CD4-positive, alpha-beta memory T cell (primary cell): ENCODE data around the gene MLXIP. TPM values are rescaled to one million over a fixed set of nuclear protein-coding genes. Genes with fewer than 3 reads are reported as not detected.

Experiments used
- CTCF ChIA-PET: fragments of 350-600 bp; sonication (Branson Sonifier 250); formaldehyde crosslinking; loops from one replicate; lab custom pipeline; 2021; ENCODE audit warnings: inconsistent platforms; ENCODE audit not compliant: partially characterized antibody; lab: Charles Lee
- POLR2A ChIA-PET: fragments of 350-600 bp; sonication (Branson Sonifier 250); formaldehyde crosslinking; loops from one replicate; lab custom pipeline; 2021; ENCODE audit not compliant: partially characterized antibody; lab: Charles Lee
- DNase-seq, 5 donors: peaks; one replicate each; pipeline versions ENCODE4 v3.0.0 to v3.0.0-alpha.2; 2020 to 2022; ENCODE audit warnings: mixed read lengths in 1 of 5
- H3K27ac ChIP-seq: one replicate; pipeline ENCODE4 v1.7.0; 2013; ENCODE audit warnings: low read depth, low read length
- H3K27me3 ChIP-seq: 2 replicates; pipeline ENCODE4 v1.7.0; 2013; ENCODE audit warnings: mild to moderate bottlenecking, low read length, moderate library complexity; ENCODE audit not compliant: insufficient read depth
- H3K36me3 ChIP-seq: 2 replicates; pipeline ENCODE4 v1.7.0; 2013; ENCODE audit warnings: mild to moderate bottlenecking, low read length, moderate library complexity; ENCODE audit not compliant: insufficient read depth
- H3K4me1 ChIP-seq: 2 replicates; pipeline ENCODE4 v1.7.0; 2013; ENCODE audit warnings: mild to moderate bottlenecking, low read length, moderate library complexity; ENCODE audit not compliant: insufficient read depth
- H3K4me3 ChIP-seq, 2 donors: one replicate each; pipeline ENCODE4 v1.7.0; 2013; ENCODE audit warnings: low read length in 2 of 2, mild to moderate bottlenecking in 1 of 2
- H3K9me3 ChIP-seq, 2 donors: one replicate each; pipeline ENCODE4 v1.7.0; 2013; ENCODE audit warnings: low read length in 2 of 2, control low read depth in 1 of 2; ENCODE audit not compliant: control insufficient read depth in 1 of 2
- H3K27ac Mint-ChIP-seq, 7 donors: one replicate each; pipeline ENCODE4 v1.8.0; 2020 to 2021; ENCODE audit warnings: mixed read lengths in 7 of 7, mild to moderate bottlenecking in 6 of 7, inconsistent platforms in 3 of 7, moderate library complexity in 3 of 7
- H3K27me3 Mint-ChIP-seq, 2 donors: one replicate each; pipeline ENCODE4 v1.8.0; 2020 to 2021; ENCODE audit warnings: mixed read lengths in 2 of 2
- H3K36me3 Mint-ChIP-seq, 2 donors: one replicate each; pipeline ENCODE4 v1.8.0; 2020 to 2021; ENCODE audit warnings: mixed read lengths in 2 of 2, inconsistent platforms in 1 of 2, mild to moderate bottlenecking in 1 of 2
- H3K4me1 Mint-ChIP-seq, 4 donors: one replicate each; pipeline ENCODE4 v1.8.0; 2020 to 2021; ENCODE audit warnings: mixed read lengths in 4 of 4, mild to moderate bottlenecking in 1 of 4
- H3K4me3 Mint-ChIP-seq, 8 donors: one replicate each; pipeline ENCODE4 v1.8.0; 2020 to 2021; ENCODE audit warnings: mixed read lengths in 8 of 8, mild to moderate bottlenecking in 7 of 8, moderate library complexity in 6 of 8, inconsistent platforms in 3 of 8
- H3K9me3 Mint-ChIP-seq, 8 donors: one replicate each; pipeline ENCODE4 v1.8.0; 2020 to 2021; ENCODE audit warnings: mixed read lengths in 8 of 8, mild to moderate bottlenecking in 5 of 8, inconsistent platforms in 3 of 8, moderate library complexity in 1 of 8
- intact Hi-C: fragments of 100-400 bp; cut with micrococcal nuclease; formaldehyde crosslinking; loops from one replicate; pipeline ENCODE4 v1.15.1; 2023
- polyA plus RNA-seq, 2 donors: library from polyadenylated mRNA; unstranded; fragments of 300-500 nt; fragmentation: Illumina TruSeq; gene quantifications; one replicate each; pipeline ENCODE4 v1.2.3, GENCODE V29; 2021
- total RNA-seq, 2 experiments: library from RNA; stranded (reverse); gene quantifications; one replicate each; pipeline ENCODE4 v1.2.3, GENCODE V29; 2021

The MLXIP gene
- total and polyA plus RNA-seq, 4 experiments from 2014 or later: 2.7 to 88.1 (median 51.7) TPM

DNA sequence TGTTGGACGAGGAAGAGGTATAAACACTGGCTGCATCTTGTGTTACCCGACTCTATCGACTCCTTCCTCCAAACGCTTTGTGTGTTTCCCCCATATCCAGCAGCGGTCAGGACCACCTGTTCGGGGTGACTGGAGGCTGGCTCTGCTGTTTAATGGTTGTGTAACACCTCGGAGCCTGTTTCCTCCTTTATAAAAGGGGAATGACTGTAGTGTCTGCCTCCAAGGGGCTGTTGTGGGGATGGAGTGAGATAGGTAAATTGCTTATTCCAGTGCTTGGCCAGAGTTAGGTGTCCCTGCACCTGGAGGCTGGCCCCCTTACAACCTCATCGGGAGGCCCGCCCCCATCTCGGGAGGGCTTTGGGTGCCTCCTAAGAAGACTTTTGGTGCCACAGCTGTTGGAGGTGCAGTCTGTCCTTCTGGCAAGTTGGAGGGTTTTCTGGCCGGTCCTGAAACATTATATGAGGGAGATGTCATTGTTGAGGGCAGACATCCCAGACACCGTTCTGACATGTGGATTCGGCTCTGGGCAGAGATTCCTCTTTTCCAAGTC, 1.1 kb downstream of the MLXIP start:
- CTCF ChIA-PET: interaction anchor here (1.3 to 4.2 kb wide), 6 partner anchors 10 to 43 kb away, joined by 3 to 45 read pairs (median 10); no protein-coding TSS in a partner anchor
- no peaks in the 10 kb centered on the region for H3K27me3 Mint-ChIP-seq
- H3K27ac Mint-ChIP-seq: peak overlapping the region; percentile 77 to 99 (median 95)
- POLR2A ChIA-PET: interaction anchor here (1.6 to 5.7 kb wide), 5 partner anchors 10 to 44 kb away, joined by 5 to 53 read pairs (median 31); no protein-coding TSS in a partner anchor
- H3K4me1 Mint-ChIP-seq: peaks cover 33 to 56% (median 44%) of the 10 kb centered on the region in 4 donors
- peaks cover 8 to 24% of the 10 kb centered on the region in 2 donors for H3K36me3 Mint-ChIP-seq
- H3K9me3 ChIP-seq: no peaks in the 10 kb centered on the region
- intact Hi-C loops: loop anchor here (1.0 to 2.0 kb wide), 2 partner anchors 9 to 21 kb away; no protein-coding TSS in a partner anchor
- no peaks in the 10 kb centered on the region for H3K9me3 Mint-ChIP-seq
- peaks cover 59% of the 10 kb centered on the region for H3K4me1 ChIP-seq
- DNase-seq: peak in 2 of 5 donors; percentile 21
- peak overlapping the region; percentile 82 to 92 for H3K4me3 ChIP-seq
- H3K27me3 ChIP-seq: no peaks in the 10 kb centered on the region
- peak overlapping the region; percentile 69 for H3K27ac ChIP-seq
- H3K36me3 ChIP-seq: no peaks in the 10 kb centered on the region
- H3K4me3 Mint-ChIP-seq: peak overlapping the region; percentile 84 to 98 (median 95)

DNA sequence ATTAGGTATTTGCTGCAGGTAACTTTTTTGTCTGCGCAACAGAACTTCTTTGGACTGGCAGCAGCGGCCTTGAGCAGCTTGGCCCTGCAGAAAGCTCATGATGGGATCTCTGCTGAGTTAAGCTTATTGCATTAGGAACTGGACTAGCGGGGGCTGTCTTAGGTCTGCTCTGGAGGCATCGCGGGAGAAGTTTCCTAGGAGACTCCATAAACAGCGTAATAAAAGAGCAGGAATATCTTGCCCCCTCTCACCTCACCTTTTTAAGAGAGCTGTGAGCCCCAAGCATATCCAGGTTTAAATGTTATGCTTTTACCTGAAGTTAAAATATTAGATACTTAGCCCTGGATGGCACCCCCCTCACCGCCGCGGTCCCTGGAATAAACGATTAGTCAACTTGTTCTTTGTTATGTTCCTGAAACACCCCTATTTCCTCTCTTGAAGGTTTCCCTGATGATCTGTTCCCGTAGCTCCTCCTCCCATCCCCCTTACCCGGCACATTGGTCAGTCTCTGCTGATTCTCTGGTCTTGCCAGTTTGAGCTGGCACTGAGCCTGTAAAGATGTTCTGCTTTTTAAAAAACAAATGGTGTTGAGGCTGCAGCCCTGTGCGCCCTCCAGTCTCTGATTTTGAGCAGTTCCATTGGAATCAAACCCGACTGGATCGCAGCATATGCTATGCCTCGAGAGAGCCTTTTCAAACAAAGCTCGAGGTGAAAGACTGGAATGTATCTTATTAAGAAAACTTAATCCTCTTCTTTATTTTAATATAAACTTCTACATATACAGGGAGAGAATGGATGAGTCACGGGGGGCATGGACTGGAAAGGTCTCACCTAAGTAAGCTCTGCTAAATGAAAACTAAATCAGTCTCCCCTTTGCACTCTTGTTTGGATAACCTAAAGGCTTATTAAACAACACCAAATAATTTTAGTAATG, 1.9 kb downstream of the MLXIP start:
- Histone ChIP-seq H3K4me1 (peaks cover 59% of the 10 kb centered on the region), H3K9me3 (no peaks in the 10 kb centered on the region), H3K36me3 (peaks cover under 1% of the 10 kb centered on the region), H3K27ac (peak overlapping the region; percentile 69), H3K27me3 (no peaks in the 10 kb centered on the region), H3K4me3 (peak overlapping the region; percentile 82 to 92)
- peaks cover 8 to 27% of the 10 kb centered on the region in 2 donors for H3K36me3 Mint-ChIP-seq
- ChIA-PET POLR2A (interaction anchor here (0.6 to 5.7 kb wide), 11 partner anchors 9 to 164 kb away, joined by 3 to 53 read pairs (median 5); no protein-coding TSS in a partner anchor), CTCF (interaction anchor here (0.6 to 4.2 kb wide), 10 partner anchors 10 to 1650 kb away, joined by 3 to 45 read pairs (median 4); no protein-coding TSS in a partner anchor)
- peaks cover 34 to 62% (median 47%) of the 10 kb centered on the region in 4 donors for H3K4me1 Mint-ChIP-seq
- peak overlapping the region; percentile 77 to 99 (median 95) for H3K27ac Mint-ChIP-seq
- intact Hi-C loops: loop anchor here (1.0 kb wide), 2 partner anchors 26 to 146 kb away; partner anchors contain the start of gene DIABLO
- DNase-seq: peak in 1 of 5 donors; percentile 49
- H3K4me3 Mint-ChIP-seq: peak overlapping the region; percentile 84 to 98 (median 95)
- H3K9me3 Mint-ChIP-seq: no peaks in the 10 kb centered on the region
- no peaks in the 10 kb centered on the region for H3K27me3 Mint-ChIP-seq

DNA sequence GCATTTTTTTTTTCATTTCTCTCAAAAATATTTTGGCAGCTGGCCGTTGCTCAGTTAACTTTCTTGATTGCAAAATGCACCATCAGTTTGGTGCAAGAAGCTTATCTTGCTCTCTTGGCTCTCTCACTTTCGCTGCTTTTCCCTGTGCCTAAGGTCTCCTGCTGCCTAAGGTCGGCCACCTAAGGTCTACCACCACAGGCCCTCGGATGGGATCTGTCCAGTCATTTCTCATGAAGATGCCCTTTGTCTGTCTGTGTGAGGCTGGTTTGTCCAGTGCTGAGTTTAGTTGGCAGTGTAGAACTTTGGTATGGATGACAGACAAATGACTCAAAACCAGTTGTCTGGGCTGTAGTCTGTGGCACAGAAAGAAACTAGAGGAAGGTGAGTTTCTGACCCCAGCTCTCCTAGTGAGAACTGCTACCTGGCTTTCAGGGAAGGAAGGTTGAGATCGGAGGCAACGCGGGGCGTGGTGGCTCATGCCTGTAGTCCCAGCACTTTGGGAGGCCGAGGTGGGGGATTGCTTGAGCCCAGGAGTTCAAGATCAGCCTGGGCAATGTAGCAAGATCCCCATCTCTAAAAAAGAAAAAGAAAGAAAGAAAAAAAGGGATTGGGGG, 2.6 kb downstream of the MLXIP start:
- DNase-seq: no peak
- Mint-ChIP-seq H3K27me3 (no peaks in the 10 kb centered on the region), H3K9me3 (no peaks in the 10 kb centered on the region), H3K4me1 (peaks cover 38 to 70% (median 54%) of the 10 kb centered on the region in 4 donors), H3K27ac (peak overlapping the region; percentile 77 to 99 (median 90)), H3K4me3 (peak overlapping the region; percentile 84 to 98 (median 95)), H3K36me3 (peaks cover 8 to 34% of the 10 kb centered on the region in 2 donors)
- Histone ChIP-seq H3K4me1 (peaks cover 64% of the 10 kb centered on the region), H3K9me3 (no peaks in the 10 kb centered on the region), H3K36me3 (peaks cover 5% of the 10 kb centered on the region), H3K4me3 (peak overlapping the region; percentile 71 to 92), H3K27me3 (no peaks in the 10 kb centered on the region), H3K27ac (peak overlapping the region; percentile 69)
- CTCF ChIA-PET: interaction anchor here (0.6 to 4.2 kb wide), 13 partner anchors 9 to 1650 kb away, joined by 3 to 45 read pairs (median 3); partner anchors contain the start of gene CFAP251
- POLR2A ChIA-PET: interaction anchor here (0.6 to 5.7 kb wide), 15 partner anchors 9 to 290 kb away, joined by 3 to 53 read pairs (median 5); no protein-coding TSS in a partner anchor
- intact Hi-C loops: loop anchor here (1.0 kb wide), 2 partner anchors 27 to 145 kb away; partner anchors contain the start of gene DIABLO

DNA sequence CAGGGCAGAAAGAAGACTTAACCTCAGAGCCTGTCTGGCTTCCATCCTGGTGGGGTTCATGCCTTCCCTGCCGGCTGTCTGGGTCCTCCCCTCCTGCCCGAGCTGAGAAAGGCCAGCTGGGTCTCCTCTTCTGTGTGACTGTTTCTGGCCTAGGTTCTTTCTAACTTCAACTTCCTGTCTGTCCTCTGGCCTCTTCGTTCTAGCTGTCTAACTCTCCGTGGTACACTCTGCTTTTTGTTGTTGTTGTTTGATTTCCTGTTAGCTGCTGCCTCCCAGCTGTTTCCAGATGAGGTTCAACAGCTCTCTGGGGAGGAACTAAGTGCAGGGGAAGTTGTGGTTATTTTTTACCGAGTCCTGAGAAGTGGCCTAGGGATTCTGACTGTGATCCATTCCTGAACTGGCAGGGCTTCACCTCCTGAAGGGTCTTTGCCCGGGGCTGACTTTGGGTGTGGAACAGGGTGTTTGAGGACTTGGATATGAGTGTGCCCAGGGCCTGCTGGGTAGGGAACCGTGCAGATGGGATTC, 3.2 kb downstream of the MLXIP start:
- Mint-ChIP-seq H3K4me1 (peaks cover 41 to 74% (median 58%) of the 10 kb centered on the region in 4 donors), H3K27ac (peak overlapping the region; percentile 77 to 99 (median 90)), H3K36me3 (peaks cover 8 to 36% of the 10 kb centered on the region in 2 donors), H3K27me3 (no peaks in the 10 kb centered on the region), H3K9me3 (no peaks in the 10 kb centered on the region), H3K4me3 (peak overlapping the region; percentile 84 to 98 (median 95))
- H3K27me3 ChIP-seq: no peaks in the 10 kb centered on the region
- H3K4me3 ChIP-seq: peak overlapping the region; percentile 71 to 92
- POLR2A ChIA-PET: interaction anchor here (0.6 to 5.7 kb wide), 12 partner anchors 8 to 289 kb away, joined by 3 to 53 read pairs (median 4); no protein-coding TSS in a partner anchor
- H3K9me3 ChIP-seq: no peaks in the 10 kb centered on the region
- CTCF ChIA-PET: interaction anchor here (0.6 to 4.2 kb wide), 10 partner anchors 8 to 274 kb away, joined by 3 to 45 read pairs (median 4); partner anchors contain the start of gene CFAP251
- peaks cover 5% of the 10 kb centered on the region for H3K36me3 ChIP-seq
- intact Hi-C loops: loop anchor here (1.0 kb wide), 2 partner anchors 27 to 145 kb away; partner anchors contain the start of gene DIABLO
- H3K4me1 ChIP-seq: peaks cover 69% of the 10 kb centered on the region
- peak; percentile 46 to 77 (median 59) for DNase-seq
- H3K27ac ChIP-seq: peak overlapping the region; percentile 69

DNA sequence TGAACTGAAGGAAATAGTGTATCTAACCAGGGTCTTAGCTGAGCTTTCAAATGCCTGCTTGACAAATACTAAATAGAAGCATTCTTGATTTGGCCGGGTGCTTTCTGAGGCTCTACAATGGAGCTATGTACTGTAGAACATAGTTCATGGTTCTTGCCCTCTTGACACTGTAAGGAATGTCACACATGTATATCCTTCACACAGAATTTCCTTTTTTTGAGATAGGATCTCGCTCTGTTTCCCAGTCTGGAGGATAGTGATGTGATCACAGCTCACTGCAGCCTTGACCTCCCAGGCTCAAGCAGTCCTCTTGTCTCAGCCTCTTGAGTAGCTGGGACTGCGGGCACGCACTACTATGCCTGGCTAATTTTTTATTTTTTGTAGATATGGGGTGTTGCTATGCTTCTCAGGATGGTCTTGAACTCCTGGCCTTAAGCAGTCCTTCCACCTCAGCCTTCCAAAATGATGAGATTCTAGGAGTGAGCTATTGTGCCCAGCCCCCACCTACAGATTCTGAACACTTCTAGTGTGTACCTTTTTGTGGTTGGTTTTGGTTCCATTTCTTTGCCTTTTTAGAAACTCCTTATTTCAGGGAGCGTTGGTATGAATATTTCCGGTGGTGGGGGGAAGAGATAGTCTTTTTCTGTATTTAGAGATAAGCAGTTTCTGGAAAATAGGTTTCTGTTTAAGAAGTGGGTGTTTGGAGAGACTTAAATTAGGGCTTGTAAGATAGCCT, 4.2 kb downstream of the MLXIP start:
- Mint-ChIP-seq H3K36me3 (peaks cover 13 to 44% of the 10 kb centered on the region in 2 donors), H3K9me3 (no peaks in the 10 kb centered on the region), H3K27ac (peak overlapping the region; percentile 77 to 99 (median 90)), H3K4me3 (peak overlapping the region; percentile 38 to 98 (median 89)), H3K4me1 (peaks cover 51 to 84% (median 67%) of the 10 kb centered on the region in 4 donors), H3K27me3 (no peaks in the 10 kb centered on the region)
- peaks cover 5% of the 10 kb centered on the region for H3K36me3 ChIP-seq
- ChIA-PET POLR2A (interaction anchor here (1.4 to 5.7 kb wide), 7 partner anchors 7 to 41 kb away, joined by 3 to 53 read pairs (median 9); no protein-coding TSS in a partner anchor), CTCF (interaction anchor here (1.1 to 4.2 kb wide), 6 partner anchors 28 to 273 kb away, joined by 3 to 45 read pairs (median 3); partner anchors contain the start of gene CFAP251)
- H3K27me3 ChIP-seq: no peaks in the 10 kb centered on the region
- peak overlapping the region; percentile 17 for H3K27ac ChIP-seq
- DNase-seq: no peak
- H3K4me1 ChIP-seq: peaks cover 62% of the 10 kb centered on the region
- intact Hi-C loops: no loop called here
- H3K9me3 ChIP-seq: no peaks in the 10 kb centered on the region
- H3K4me3 ChIP-seq: peak overlapping the region in 1 of 2 donors; percentile 11
